Activated CD4-positive, alpha-beta T cell treated with anti-CD3 and anti-CD28 coated beads, Interleukin-2, amount 50 U/mL, for 24 hours (primary cell): ENCODE data around the gene SPOCK1.

Experiments used
- DNase-seq, 2 donors: peaks; one replicate each; pipeline ENCODE4 v3.0.0-alpha.2; 2020; ENCODE audit warnings: low read depth in 1 of 2, low spot score in 1 of 2

SPOCK1 gene

DNA sequence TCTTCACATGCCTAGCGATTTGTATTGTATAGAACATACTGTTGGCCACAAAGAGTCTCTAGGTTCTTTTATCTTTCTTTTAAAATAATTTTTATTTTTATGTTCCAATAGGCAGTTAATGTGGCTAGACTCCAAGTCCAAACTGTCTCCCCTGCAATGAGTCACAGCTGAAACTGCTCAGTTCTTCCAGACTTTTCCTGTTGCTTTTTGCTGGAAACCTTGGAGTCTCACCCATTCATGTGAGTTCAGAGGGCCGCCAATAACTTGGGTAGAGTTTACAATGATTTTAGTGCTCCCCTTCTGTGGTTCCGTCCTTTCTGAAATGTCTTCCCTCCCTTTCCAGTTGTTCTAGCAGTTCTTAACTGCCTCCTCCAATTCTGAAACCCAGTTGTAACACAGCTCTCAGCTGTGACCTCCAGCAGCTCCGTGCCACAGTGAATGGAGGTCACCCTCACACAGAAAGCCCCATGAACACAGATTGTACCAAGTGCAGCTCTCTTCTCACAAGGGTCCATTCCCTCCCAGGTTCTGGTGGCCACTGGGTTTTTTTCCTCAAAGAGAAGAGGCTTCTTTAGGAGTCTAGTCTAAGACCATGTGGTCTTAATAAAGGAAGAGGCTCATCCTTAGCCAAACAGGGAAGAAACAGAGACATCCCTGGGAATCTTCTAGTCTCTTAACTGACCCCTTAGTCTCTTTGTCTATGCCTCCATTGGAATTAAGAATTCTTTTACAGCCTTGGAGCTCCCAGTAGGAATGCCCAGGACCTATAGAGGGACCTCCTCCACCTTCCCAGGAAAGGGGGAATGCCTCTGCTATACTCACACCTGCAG is 198.5 kb downstream of the SPOCK1 start:
- no peak for DNase-seq

DNA sequence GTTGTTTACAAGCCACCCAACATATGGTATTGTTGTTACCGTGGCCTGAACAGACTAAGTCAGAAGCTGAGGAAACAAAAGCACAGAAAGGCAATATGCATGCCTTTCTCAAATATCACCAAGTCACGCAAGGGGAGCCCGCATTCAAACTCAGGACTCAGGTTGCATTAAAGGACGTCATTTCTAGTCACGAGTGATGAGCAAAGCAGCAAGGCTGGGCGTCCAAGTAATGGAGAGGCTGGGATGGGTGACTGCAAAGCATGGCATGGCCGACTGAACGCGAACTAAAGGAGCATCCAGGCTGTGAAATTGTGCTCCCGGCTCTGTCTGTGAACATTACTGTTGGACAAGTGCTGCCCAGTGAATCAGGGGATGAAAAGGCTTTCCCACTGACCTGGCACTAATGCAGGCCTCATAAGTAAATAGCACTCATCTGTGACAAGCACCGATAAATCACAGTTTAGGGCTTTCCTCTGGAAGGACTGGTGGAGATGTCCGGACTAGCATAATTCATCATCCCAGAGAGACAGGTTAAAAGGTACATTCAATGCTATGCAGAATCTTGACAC is 202.8 kb downstream of the SPOCK1 start:
- DNase-seq, result no peak

DNA sequence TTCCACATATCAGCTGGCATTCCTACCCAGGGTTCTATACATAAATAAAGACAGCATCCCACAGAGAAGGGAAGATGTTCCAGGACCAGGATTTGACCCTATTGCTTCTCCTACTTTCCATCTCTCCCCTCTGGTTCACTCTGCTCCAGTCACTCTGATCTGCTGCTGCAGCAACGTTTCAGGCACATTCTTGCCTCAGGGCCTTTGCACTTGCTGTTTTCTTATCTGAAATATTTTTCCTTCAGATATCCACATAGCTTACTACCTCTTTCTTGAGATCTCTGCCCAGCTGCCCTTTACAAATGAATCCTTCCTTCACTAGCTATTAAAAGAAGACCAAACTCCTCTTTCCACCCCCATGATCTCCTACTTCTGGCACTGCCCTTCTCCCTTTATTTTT is 204.5 kb downstream of the SPOCK1 start:
- no peak for DNase-seq

DNA sequence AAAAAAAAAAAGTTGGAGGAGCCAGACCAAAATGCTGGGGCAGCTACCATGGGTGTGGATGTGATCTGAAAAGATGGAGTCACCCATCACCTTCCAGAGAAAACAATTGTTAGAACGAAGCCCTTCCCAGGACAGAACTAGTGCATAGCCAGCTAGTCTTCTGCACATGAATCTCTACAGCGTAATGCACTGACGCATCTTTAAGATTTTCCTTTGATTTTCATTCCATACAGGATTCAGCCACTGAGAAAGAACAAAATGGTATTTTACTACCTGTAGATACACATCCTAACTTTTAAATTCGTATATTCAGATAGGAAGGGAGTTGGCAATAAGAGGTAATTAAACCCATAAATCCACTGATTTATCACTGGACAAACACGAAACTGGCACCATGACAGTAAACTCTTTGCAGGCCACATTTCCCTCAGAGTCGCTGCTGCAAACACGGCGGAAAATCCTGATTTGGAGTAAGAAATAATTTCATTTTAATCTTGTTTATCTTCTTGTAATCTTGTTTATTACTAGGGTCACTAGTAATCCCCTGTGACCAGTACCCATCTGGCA is 206.6 kb downstream of the SPOCK1 start:
- no peak for DNase-seq

DNA sequence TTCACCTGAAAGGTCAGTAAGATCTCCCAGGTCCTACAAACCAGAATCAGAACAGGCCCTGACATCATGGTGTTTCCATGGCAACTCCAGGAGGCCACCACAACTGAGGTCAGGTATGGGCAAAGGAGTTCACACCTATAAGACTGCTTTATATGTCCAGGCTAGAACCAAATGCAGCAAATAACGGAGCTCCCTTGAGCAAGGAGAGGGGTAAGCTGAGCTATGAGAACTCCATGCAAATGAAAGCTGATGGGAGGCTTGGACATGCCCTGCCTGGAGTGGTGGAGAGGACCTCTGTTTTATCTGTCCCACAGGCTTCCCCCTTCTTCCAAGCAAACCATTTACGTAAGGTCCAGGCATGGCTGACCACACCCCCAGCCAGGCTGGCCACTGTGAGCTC is 207.7 kb downstream of the SPOCK1 start:
- DNase-seq, result no peak

DNA sequence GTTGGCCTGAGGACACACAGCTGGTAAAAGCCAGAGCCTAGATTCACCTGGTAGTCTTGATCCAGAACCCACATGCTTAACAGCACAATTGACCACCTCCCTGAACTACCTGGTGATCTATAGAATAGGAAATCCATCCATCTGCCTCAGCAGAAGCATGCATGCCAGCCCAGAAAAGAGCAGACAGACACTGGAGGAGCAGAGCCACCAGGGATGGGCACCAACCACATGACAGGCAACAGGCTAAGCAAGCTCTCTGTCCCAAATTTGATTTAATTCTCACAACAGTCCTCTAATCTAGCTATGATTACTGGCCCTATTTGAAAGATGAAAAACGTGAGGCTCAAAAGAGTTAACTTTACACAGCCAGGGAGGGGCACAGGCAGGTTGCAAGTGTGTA is 208.1 kb downstream of the SPOCK1 start:
- DNase-seq, result no peak

DNA sequence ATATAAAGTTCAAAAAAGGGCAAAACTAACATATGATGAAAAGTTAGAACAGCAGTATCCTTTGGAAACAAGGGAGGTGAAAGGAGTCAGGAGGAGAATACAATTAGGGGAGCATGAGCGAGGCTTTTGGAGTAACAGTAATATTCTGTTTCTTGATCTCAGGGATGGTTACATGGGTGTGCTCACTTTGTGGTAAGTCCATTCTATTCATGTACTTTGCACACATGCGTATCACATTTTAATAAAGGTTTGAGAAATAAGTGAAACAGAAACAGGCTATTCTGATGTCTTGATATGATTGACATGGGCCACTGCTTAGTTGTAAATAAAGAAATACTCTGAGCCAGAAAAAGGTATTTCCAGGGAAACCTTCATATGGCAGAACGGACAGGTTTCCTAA is 208.8 kb downstream of the SPOCK1 start:
- no peak for DNase-seq

DNA sequence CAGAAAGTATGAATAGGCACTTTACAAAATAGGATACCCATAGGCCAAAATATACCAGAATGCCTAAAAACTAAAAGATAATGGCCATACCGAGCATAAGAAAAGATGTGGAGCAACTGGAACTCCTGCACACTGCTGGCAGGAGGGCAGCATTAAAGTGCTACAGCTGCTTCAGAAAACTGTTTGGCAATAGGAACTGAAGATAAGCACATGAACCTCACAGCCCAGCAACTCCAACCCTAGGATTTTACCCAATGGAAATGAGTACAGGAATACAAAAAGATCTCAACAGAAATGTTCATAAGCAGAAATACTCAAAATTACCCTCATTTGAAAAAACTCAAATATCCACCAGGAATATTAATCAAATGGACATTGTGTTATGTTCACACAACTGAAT is 209.3 kb downstream of the SPOCK1 start:
- no peak for DNase-seq

DNA sequence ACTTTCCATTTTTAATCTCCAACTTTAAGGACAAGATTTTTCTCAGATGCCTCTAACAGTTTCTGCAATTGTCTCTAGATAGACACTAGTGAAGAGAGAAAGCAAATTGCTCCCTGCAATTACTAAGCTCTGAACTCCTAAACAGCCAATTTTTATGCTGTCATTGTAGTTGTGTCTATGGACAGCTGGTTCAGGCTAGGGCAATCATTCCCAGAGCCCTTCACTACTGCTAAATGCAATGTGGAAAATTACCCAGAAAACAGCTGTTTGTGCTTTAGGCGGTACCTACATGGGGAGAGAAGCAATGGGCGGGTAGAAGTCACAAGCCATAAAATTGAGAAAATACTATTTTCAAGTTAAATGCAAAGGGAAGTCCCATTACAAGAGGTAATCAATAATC is 211.6 kb downstream of the SPOCK1 start:
- DNase-seq, result no peak

DNA sequence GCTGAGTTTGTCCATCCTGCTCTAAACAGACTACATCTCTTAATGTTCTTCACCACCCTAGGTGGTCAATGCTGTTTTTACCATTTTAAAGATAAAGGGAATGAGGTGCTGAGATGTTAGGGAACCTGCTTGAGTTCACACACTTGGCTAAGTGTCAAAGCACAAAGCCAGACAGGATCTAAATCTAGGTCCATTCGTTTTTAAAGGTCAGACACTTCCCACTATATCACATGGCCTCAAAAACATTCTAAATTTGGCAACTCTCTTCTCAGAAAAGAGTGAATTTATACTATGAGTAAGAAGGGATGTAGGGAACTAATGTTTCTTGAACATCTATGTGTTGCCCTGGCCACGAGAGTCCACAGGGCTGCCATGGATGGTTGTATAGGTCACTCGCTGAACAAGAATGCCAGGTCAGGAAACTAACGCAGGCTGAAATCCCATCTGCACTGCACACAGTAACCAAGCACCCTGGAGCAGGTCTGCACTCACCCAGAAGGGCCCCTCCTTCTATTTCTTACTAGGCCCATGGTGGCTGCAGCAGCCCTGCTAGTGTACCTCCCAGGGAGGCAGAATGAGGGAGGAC is 213.0 kb downstream of the SPOCK1 start:
- no peak for DNase-seq

DNA sequence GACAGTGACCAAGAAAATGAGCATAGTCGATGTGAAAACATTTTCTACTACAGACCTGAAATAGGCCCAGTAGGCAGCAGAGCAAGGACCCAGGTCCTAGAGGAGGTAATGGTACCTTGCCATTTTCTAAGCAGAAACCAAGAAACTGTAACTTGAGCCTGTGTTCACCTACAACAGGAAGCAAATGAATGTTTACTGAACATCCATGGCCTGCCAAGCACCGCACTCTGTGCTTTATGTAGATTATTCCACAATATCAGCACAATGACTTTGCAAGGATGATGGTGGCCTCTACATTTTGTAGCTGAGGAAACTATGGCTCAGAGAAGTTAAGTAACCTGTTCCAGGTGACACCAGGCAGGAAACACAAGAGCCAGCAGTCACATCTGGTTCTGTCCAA is 215.3 kb downstream of the SPOCK1 start:
- no peak for DNase-seq

DNA sequence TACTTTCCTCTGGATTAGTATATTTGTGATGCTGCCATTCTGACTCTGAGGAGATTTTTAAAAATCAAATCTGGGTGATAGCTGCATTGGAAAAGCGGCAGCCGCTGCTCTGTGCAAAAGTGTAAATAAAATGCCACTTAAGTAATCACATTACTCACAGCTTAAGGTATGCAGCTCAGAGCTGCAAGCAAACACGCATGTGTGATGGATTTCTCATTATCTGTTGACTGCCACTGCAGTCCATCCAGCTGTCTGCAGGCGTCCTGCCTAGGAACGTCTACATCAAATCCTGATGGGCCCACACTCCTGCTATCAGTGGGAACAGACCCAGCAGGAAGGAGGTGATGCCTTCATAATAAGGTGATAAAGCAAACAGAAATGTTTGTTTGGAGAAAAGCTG is 216.9 kb downstream of the SPOCK1 start:
- DNase-seq, result no peak

DNA sequence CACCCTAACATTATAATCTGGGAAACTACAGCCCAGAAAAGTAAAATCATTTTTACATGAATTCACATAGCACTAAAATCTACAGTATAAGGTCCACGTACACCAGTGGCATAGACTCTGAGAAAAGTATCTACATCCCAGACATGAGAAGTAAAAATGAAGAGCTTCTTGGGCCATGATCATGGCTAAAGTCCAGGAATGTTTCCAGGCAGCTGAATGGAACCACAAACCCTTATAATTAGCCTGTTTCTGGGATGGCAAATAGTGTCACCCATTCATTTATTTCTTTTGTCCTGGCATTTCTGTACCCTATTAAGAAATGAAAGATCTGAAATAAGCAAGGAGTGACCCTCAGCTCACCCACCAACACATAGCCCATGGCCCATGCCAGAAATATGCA is 217.9 kb downstream of the SPOCK1 start:
- no peak for DNase-seq

DNA sequence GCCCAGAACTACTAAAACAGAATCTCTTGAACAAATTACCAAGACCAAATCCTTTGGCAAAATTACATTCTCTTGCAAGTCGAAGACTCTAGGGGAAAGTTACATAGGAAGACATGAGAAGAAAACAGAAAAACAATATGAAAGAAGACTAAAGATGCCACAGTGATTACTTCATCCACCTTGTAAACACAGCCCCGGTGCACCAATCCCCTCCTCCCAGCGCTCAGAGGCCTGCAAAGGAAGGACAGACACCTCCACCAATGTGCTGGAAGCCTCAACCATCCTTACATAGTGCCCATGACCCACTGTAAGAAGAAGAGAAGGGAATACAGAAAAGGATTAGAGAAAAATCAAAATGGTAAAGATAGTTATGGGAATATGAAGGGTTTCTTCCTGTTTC is 218.5 kb downstream of the SPOCK1 start:
- no peak for DNase-seq

DNA sequence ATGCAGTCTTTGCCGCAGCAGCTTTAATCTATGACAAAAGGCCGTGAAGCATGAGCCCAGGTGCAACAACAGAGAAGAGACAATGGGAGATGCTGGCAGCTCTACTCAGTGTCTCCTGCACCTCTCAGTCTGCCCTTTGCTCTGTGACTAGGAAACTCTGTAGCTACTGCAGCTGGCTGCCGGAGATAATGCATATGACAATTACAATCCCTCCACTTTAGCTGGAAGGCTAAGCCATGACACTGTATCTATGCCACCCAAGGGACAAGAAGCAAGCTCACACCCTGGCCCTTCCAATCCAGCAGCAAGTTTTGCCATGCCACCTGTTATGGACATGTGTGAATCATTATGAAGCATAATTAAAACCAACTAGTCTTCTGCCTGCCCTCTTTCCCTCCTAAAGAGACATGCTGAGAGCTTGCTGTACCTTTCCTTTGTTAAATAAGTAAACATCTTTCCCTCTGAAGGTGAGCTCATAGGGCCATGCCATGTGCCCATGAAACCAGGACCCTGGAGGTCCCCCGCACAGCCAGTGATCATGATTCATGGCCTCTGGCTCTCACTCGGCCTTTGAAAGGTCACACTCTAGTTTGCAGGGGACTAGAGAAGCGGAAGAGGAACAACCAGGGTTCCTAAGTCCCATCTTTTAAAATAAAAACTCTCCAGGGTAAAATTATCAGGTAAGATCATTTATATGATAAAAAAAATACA is 219.4 kb downstream of the SPOCK1 start:
- no peak for DNase-seq

DNA sequence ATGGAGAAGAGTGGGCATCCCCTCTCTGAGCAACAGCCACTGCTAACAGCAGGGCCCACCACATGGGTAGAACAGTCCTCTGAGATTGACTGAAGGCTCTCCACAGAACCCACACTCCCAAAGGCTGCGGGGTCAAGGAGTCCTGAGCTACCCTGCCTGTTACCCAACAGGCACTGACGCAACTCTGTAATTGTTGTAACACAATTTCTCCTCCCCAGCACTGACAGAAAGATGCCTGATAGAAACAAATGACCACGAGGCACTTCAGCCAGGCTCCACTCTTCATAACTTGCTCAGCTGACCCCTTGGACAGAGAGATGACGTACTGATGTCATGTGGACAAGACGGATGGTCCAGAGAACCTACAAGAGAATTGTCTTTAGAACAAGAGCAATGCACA is 220.7 kb downstream of the SPOCK1 start:
- DNase-seq, result no peak

DNA sequence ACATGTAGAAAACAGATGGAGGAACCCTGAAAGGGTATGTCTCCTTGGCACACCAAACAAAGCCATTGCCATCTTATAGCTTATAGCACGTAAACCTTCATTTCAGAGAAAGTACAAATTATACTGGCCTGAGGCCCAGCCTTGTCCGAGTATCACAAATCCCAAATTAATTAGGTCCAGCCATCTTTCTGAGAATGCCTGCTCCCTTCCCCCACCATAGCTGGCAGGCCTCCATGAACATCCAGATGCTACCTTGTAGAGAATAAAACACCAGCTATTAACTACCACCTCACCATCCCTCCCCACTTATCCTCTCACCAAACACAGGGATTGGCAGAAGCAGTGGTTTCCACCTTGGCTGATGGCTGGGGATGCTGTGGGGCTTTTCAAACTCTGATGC is 224.0 kb downstream of the SPOCK1 start:
- no peak for DNase-seq

DNA sequence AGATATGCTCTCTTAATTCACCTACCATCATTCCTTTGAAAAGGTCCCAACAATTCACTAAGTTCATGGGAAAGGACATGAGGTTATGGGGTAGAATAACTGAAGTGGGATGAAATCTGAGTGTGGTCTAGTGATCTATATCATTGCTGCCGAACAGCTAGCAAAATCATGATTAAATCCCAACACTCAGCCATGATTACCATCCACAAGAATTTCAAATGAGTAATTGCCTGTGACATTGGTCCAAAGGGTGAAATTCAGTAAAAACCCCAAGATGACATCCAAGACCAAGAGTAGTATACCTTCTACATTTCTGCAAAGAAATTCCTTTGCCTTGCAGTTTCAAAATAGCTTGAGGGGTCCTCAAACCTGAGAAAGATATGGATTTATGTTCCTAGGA is 225.6 kb downstream of the SPOCK1 start:
- no peak for DNase-seq

DNA sequence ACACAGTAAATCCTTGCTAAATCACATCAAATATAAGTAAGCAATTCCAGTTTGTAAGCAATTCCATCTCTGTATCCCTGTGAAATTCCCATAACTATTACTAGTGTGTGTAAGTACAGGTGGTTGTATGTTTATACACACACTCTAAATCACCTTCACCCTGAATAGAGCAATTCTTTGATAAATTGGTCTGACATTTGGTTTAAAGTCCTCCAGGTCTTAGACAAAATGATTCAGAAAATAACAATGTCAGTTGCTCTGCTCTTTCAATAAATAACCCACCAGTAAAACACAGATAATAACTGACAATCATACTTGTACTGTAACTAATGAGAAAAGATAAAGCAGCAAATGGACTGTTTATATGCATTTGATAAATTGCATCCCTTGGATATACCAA is 226.3 kb downstream of the SPOCK1 start:
- DNase-seq, result no peak

DNA sequence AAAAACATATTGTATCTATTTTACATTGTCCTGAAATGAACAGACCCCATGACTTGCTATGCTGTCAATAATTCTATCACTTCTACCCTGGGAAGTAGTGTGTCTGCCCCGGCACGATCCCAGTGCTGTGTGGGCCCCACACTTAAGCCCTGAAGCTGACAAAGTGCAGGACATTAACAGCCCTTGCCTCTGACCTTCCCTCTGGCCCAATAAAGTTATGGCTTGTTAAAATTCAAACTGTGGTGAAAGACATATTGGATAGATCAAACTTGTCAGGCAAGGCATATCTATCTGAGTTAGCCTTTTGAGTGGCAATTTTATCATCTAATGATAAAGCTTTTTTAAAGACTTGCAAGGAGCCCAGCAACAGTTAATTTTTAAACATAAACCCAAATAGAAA is 229.2 kb downstream of the SPOCK1 start:
- no peak for DNase-seq

DNA sequence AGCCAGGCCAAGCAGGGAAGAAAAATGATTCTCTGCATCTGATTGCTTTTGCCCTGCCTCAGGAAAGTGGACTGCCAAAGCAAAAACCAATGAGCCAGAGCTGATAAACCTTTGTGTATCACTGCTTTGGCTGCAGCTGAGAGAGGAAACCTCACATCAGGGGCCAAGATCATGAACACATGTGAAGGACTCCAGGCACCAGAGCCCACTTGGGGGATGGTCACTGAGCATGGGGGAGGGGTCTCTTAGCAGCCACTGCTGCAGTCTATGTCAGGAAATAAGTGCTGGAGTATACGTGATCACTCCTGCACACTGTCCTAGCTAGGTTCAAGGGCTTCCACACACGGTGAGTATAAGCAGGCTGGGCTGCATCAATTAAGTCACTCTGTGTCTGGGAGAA is 229.9 kb downstream of the SPOCK1 start:
- no peak for DNase-seq

DNA sequence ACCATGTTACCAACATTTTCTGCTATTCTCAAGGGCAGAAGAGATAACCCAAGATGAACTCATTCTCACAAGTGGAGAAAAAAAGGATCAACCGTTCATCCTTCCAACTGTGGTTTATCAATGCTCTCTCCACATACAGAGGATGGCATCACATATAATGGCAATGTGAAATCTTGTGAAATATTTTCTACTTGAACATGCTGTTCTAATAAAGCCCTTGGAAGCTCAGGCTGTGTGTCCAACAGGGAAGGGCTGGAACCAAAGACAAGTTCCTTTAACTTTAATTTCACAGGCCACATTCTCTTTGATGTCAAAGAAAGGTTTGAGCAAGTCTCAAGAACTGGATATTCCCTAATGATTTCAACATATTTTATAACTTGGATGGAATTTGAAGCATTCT is 230.5 kb downstream of the SPOCK1 start:
- DNase-seq, result no peak
